Erythroblast (primary cell): ENCODE results near the gene SLC2A14.
"Not testable (repeated sequence)": the region's sequence is repeated elsewhere in the genome, so short reads cannot be mapped to it uniquely, and the experiment has no call there.

Experiments used
- GATA1 ChIP-seq: IDR thresholded peaks from 2 replicates; pipeline ENCODE4 v1.6.1; 2011; ENCODE audit warnings: low read depth, mild to moderate bottlenecking, control low read depth, low read length, moderate library complexity
- POLR2A ChIP-seq: IDR thresholded peaks from 2 replicates; pipeline ENCODE4 v1.6.1; 2011; ENCODE audit warnings: mild to moderate bottlenecking, low read length

- TF ChIP-seq POLR2A, GATA1: not testable (repeated sequence)
These were observed 21.1 kb downstream of the SLC2A14 start for GRCh38 chr12:7851622-7852081.
